Right kidney (tissue), 1 donor: ENCODE results near the gene KCTD19.

Experiments used
- DNase-seq: peaks from one replicate; pipeline ENCODE4 v3.0.0-alpha.2; 2016

KCTD19 gene

DNA sequence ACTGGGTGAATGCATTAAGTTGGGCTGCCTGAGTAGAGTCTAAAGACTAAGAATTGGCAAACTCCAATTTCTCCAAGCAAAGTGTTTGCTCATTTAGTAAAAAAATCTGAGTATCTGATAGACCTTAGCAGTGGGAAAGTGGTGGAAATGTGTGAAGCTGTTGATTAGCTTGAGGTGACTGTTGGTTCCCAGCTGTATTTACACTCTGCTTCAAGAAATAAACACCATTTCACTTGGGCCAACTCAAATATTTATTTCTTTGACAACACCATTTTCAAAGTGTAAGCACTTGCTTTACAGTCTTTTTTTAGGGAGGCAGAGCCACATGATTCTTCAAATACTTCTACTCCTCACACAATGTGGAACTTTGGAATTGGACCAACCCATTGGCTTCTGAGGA lies 8.7 kb downstream of the KCTD19 start:
- no peak for DNase-seq

DNA sequence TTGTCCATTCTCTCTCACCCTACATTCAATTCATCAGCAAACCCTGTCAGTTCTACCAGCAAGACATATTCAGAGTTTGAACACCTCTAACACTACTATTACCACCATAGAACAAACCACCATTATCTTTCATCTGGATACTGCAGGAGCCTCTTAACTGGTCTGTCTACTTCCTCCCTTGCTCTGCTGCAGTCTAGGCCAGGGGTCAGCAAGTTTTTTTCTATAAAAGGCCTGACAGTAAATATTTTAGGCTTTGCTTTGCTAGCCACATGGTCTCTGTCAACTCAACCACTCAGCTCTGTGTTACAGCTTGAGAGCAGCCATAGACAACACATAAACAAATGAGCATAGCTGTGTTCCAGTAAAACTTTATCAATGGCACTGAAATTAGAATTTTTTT lies 13.8 kb downstream of the KCTD19 start:
- DNase-seq, result no peak

DNA sequence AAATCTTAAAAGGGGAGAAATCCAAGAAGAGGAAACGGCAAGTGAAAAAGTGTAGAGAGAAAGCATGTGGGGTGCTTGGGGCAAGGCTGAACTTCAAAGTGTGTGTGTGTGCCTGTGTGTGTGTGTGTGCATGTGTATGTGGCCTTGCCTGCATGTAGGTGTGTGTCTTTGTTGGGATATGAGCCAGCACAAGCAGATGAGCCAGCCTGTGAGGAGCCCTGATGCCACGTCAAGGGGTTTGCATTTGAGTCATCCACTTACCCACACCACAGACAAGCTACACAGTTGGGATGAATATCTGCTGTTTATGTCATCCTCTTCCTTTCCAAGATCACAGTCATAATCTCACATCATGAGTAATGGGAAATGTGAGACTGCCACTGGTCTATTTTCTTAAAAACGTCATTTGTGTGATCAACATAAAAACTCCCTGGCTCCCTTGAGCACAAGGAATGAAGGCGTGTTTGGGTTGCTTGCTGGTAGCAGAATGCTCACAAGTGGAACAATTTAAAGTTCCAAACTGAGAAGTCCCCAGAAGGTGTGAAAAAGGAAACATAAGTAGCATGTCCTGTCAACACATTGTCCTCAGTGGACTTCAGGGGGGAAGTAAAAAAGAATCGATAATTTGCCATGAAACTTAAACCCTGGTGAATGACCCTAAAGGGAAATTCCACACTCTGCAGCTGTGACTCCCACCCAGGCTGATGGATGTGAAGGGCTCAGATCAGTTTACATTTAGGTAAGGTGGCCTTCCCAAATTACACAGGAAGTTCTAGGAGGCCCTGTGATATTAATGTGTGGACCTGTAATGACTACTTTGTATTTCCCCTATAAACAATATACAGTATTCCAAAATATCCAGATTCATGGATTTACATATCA lies 14.7 kb downstream of the KCTD19 start:
- DNase-seq, result peak; percentile 32

DNA sequence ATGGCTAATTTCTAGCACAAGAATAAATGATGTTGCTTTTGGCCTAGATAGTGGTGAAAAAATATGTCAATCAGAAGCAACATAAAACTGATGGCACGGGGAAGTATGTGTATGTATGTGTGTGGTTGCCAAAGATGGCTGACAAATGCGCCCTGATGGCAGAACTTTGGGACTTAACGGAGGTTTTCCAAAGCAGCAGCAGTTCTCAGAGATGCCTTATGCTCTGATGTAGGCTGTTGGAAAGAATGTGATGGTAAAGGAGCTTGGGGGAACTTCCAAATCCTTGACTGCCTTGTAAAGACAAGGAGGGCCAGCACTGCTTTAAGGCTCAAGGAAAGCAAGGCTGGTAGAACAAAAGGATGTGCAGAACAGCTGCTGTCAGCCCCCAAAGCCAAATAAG lies 16.0 kb downstream of the KCTD19 start:
- DNase-seq, result no peak

DNA sequence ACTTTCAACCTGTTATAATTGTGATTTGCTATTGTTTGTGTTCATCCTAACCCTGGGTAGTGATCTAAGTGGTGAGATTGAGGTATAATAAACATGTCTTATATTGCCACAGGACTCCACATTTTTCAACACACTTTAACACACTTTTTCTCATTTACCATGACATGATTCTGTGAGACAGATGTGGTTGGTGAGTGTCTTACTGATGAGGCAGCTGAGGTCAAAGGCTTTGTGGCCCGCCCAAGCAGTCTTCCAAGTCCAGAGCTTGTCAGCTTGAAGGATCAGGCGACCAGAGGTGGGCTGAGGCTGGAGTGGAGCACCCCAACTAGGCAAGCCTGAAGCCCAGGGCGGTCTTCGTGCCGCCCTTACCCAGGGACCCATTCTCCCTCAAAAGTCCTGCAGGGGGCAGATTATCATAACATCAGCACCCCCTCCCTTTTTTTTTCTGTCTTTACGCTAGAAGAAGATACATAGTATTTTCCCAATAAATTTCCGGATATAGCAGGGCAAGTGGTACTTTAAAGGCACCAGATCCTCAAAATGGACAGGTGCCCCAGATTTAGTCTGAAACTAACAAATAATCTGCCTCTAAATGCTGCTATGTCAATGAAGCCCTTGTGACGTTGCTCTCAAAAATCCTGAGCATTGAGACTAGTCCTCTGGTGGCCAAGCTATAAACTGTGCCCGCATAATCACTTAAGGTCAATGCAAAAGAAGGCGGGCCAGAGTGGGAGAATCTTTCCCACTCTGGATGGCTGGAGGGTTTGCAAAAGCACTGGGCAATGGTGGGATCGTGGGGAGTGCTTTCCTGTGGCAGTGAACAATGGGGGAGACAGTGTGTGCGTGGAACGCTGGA lies 21.1 kb downstream of the KCTD19 start:
- no peak for DNase-seq

DNA sequence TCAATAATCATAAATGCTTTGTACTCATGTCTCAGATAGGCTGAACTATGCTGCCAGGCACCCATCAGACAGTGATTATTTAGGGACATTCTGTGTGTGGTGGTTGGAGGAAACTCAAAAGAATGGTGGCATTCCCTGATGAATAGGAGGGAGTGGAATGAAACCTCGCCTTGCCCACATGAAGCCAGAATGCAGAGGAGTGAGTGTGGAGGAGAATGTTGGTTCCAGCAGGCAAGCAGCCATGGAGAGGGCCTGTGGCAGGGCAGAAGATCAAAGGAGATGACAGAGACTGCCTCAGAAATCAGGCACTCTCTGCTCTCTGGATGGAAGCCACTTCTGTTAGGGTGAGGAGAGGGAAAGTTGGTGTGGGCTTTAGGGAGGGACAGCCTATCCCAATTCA lies 22.5 kb downstream of the KCTD19 start:
- no peak for DNase-seq

DNA sequence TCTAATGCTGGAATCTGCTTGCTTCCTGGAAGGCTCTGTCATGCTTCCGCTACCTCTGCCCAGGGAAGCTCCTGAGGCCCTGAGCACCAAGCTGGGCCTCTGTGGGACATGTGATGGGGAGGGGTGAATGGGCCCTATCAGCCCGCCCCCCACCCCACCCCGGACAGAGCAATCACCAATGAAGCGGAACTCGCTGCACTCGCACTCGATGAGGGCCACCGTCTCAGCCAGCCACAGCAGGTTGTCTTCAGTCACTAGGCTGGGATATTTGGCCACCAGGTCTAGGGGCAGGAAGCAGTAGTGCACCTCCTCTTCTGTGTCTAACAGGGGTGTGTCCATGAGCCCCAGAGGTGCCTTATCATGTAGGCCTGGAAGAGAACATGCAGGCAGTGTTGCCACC lies 23.6 kb downstream of the KCTD19 start:
- no peak for DNase-seq

DNA sequence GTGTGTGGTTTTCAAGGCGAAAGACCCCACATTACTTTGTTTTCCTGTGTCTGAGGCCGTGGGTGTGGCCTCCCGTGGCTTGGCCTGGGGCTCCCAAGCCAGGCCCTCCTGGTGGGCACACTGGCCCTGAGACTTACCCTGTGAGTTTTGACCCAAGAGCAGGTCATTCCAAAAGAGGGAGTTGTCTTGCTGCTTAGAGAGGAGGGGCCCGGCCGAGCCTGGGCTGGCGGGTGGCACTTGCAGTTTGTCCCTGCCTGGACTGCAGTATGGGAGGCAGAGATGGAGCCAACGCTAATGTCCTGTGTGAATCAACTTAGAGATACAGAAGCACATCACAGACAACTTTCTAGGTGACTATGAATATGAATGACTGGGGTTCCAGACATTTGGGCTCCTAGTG lies 24.5 kb downstream of the KCTD19 start:
- no peak for DNase-seq

DNA sequence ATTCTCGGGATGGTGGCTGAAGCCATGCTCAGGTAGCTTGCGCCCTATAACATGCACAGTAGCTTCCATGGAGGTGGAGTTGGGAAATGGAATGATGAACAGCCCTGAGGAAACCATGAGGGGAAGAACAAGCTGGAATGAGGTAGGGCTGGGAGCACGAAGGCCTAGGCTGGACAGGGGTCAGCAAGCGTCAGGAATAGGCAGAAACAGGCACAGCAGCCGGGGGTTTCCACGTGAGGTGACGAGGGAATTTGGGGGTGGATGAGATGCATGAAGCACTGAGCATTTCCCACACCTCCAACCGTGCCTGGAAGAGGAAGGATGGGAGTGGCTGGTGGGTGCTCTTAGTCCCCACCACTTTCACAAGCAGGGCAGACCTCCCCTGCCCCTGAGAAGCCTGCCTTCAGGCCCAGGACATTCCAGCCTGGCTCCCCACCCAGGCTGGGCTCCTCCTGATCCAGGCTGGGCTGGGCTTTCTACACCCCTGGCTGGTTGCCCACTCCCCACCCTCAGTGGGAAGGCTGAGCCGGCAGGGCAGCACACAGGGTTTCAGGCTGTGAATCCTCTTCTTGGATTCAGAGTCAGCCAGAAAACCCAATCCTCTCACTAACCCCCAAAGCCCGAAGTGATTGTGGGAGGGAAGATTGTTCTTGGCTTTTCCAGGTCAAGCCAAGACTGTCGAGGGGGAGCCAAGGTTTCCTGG lies 25.3 kb downstream of the KCTD19 start:
- DNase-seq, result no peak

DNA sequence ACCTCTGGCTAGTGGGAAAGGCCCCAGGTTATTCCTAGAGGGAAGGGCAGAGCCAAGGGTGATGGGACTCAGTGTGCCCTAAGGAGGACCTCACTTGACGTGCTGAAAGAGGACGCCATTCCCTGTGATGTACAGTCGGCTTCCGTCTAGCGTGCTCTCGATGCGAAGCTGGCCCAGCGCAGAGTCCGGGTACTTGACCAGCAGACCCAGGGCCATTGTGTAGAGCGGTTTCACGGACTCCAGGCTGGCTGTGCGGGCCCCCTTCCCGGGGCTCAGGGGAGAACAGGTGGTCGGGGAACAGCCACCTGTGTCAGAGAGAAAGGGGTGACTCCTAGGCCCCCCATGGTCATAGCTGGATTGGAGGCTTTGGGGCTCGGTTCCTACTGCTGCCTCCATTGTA lies 27.3 kb downstream of the KCTD19 start:
- DNase-seq, result no peak

DNA sequence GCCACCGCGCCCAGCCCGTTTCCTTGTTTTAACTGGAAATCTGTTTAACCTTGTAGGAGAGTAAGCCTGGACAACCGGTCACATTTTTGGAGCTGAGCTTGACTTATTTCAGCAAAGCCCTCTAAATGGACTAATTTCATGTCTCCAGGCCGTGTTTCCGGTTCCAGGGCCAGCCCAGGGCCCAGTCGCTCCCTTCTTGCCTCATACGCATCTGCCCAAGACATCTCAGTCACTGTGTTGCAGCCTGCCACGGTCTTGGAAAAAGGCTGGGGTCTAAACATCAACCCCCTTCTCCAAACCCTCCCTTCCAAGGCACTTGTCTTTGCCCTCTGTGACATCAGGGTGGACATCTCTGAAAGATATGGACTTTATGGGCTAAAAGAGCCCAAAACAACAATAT lies 28.3 kb downstream of the KCTD19 start:
- no peak for DNase-seq

DNA sequence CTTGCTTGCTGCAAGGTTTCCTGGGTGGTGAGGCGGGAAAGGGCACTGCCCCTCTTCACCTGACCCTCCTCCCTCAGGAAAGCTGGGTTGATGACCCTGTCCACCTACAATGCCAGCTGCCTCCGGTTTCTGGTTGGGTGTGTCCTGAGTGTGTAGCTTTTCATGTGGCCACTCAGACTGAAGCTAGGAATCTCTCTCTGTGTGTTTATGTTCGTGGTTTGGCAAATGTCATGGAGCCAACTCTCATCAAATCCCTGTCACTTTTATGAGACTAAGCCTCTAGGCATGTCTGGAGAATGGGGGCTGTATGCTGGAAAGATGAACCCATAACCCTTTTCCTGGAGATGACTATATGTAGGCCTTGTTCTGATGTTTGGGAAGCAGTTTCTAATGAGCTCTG lies 30.1 kb downstream of the KCTD19 start:
- DNase-seq, result no peak

DNA sequence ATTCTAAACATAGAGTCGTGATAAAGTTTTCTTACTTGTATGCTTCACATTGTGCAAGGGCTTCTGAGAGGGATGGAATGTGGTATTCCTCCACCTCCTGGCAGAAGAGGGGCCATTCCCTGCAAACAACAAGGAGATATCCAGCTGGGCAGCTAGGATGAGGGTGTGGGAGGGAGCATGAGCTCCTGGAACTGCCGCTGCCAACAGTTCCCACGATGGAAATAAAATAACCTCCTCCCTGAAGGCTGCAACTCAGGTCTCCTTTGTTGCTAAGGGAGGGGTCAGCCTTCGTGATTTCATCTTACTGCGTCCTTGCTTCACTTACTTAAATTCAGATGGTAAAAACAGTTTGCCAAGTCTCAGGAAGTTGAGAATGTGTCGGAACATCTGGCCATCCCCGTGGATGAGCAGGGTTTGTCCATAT lies 31.6 kb downstream of the KCTD19 start:
- DNase-seq, result no peak

DNA sequence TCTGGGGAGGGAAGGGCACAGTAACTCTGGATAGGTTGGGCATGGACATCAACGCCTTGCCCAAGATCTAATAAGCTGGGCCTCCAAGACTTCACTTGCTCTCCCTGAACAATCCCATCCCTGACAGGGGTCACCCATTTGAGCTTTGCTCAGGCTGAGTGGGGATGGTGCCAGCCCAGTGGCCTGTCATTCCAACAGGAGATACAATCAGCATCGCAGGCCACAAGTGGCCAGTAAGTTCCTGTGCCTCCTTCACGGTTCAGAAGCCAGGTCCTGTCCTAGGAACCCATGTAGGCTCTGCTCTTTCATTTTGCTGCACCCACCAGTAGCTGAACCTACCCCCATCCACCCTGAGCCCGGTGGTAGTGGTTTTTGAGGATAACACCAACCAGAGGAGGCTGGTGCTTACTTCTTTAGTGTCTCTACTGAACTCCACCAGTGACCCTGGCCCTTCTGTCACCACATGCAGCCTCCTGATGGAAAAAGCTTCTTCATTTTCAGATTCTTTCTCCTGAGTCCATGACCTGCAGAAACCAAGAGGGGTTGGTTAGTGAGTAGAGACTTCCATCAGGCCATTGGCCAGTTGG lies 32.3 kb downstream of the KCTD19 start:
- DNase-seq, result no peak

DNA sequence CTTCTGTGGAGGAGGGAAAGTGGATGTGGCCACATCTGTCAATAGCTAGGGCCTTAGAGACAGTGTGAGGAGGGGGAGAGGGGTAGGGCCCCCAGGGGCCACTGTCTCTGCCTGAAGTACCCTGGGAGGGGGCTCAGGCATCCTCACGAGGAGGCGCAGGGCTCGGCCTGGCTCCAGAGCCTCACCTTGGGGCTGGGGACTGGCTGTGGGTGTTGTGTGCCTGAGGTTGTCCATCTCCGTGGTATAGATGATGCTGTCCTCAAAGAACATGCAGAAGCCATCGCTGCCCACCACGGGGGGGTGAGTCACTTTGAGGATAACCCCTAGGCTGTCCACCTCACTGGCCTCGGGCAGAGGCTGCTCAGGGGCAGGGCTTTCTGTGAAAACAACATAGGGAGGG lies 35.1 kb downstream of the KCTD19 start:
- DNase-seq, result no peak

DNA sequence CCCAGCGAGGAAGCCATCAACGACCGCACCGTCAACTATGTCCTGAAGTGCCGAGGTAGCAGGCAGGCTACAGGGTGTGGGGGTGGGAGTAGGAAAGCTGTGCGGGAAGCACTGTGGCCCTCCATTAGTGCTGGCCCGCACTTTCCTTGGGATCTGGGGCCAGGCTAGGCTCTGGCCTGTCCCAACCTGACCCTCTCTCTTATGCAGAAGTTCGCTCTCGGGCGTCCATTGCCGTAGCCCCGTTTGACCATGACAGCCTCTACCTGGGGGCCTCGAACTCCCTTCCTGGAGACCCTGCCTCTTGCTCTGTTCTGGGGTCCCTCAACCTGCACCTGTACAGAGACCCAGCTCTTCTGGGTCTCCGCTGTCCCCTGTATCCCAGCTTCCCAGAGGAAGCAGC lies 38.6 kb downstream of the KCTD19 start:
- no peak for DNase-seq

DNA sequence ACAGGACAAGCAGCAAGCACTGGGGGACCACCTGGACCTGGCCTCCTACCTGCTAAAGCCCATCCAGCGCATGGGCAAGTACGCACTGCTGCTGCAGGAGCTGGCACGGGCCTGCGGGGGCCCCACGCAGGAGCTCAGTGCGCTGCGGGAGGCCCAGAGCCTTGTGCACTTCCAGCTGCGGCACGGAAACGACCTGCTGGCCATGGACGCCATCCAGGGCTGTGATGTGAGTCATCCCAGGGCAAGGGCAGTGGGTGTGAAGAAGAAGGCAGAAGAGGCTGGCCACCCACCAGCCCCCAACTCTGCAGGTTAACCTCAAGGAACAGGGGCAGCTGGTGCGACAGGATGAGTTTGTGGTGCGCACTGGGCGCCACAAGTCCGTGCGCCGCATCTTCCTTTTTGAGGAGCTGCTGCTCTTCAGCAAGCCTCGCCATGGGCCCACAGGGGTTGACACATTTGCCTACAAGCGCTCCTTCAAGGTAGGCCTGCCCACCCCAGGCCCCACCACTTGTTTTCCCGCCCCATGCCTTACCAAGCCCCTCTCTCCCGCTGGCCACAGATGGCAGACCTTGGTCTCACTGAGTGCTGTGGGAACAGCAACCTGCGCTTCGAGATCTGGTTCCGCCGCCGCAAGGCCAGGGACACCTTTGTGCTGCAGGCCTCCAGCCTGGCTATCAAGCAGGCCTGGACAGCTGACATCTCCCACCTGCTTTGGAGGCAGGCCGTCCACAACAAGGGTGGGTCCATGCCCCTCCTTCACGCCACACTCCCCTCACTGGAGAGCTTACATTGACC lies 39.9 kb downstream of the KCTD19 start:
- DNase-seq, result no peak

DNA sequence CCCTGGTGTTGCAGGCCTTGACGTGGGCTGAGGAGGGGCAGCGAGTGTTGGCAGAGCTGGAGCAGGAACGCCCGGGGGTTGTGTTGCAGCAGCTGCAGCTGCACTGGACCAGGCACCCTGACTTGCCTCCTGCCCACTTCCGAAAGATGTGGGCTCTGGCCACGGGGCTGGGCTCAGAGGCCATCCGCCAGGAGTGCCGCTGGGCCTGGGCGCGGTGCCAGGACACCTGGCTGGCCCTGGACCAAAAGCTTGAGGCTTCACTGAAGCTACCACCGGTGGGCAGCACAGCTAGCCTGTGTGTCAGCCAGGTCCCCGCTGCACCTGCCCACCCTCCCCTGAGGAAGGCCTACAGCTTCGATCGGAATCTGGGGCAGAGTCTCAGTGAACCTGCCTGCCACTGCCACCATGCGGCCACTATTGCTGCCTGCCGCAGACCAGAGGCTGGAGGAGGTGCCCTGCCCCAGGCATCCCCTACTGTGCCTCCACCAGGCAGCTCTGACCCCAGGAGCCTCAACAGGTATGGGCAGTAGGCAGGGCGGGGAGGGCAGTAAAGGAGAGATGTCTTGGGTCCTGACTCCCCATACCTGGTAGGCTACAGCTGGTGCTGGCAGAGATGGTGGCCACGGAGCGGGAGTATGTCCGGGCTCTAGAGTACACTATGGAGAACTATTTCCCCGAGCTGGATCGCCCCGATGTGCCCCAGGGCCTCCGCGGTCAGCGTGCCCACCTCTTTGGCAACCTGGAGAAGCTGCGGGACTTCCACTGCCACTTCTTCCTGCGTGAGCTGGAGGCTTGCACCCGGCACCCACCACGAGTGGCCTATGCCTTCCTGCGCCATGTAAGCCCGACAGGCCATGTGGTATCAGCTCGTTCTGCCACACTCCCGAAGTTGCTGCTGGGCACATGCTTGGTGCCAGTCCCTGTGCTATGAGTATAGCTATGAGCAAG lies 41.6 kb downstream of the KCTD19 start:
- DNase-seq, result peak; percentile 31

DNA sequence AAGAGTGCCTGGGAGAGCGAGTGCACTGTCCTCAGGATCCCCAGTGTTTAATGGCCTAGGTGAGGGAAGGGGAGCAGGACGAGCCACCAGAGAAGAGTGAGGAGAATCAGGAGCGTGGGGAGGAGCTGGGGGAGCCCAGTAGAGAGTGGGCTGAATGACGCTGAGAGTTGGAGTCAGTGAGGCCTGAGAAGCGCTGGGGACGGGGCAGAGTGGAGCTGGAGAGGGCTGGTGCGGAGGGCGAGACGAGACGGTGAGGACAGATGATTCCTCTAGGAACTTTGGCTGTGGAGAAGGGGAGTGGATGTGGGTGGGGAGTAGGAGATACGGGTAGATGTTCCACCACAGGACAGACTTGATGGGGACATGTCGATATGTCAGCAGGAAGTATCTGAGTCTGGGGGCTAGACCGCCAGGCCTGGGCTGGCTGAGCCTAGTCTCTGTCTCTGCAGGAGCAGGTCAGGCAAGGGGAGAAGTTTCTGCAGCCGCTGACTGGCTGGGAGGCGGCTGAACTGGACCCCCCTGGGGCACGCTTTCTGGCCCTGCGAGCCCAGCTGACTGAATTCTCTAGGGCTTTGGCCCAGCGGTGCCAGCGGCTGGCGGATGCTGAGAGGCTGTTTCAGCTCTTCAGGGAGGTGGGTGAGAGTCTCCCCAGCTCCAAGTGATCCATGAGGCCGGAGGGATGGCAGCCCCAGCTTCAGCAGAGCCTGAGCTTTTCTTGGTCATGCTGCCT lies 42.5 kb downstream of the KCTD19 start:
- DNase-seq, result no peak
